ENCODE data around the gene CACNG8.
"Not testable (repeated sequence)": the region's sequence is repeated elsewhere in the genome, so short reads cannot be mapped to it uniquely, and the experiment has no call there.

CACNG8 gene

GRCh38 chr19:53962887-53963431, at the start of gene CACNG8:
Gene CACNG8 (plus strand): TSS chr19:53962937.
- DNase-seq = no peak

- DNase-seq = no peak
These were observed 47.7 kb upstream of the CACNG8 start for GRCh38 chr19:53915000-53915399.

- no peak for DNase-seq
These were observed 46.7 kb upstream of the CACNG8 start for GRCh38 chr19:53916004-53916403.

GRCh38 chr19:53917356-53917755, 45.4 kb upstream of the CACNG8 start:
- no peak for DNase-seq

GRCh38 chr19:53927739-53928138, 35.0 kb upstream of the CACNG8 start:
- DNase-seq = no peak

GRCh38 chr19:53936029-53936428, 26.7 kb upstream of the CACNG8 start:
- DNase-seq = no peak

- DNase-seq = no peak
These were observed 20.5 kb upstream of the CACNG8 start for GRCh38 chr19:53942001-53942786.

GRCh38 chr19:53944416-53944815, 18.3 kb upstream of the CACNG8 start:
- DNase-seq = no peak

GRCh38 chr19:53944933-53945332, 17.8 kb upstream of the CACNG8 start:
- no peak for DNase-seq

GRCh38 chr19:53945441-53945840, 17.3 kb upstream of the CACNG8 start:
- DNase-seq = no peak

- no peak for DNase-seq
These were observed 16.7 kb upstream of the CACNG8 start for GRCh38 chr19:53945998-53946397.

GRCh38 chr19:53947624-53948023, 15.1 kb upstream of the CACNG8 start:
- DNase-seq = no peak

GRCh38 chr19:53948611-53949010, 14.1 kb upstream of the CACNG8 start:
- not testable (repeated sequence) for DNase-seq

- DNase-seq = no peak
These were observed 11.3 kb upstream of the CACNG8 start for GRCh38 chr19:53951436-53951835.

GRCh38 chr19:53951947-53952346, 10.8 kb upstream of the CACNG8 start:
- no peak for DNase-seq

GRCh38 chr19:53953383-53953782, 9.4 kb upstream of the CACNG8 start:
- no peak for DNase-seq

- DNase-seq = no peak
These were observed 5.1 kb upstream of the CACNG8 start for GRCh38 chr19:53957448-53958167.

GRCh38 chr19:53958168-53958571, 4.6 kb upstream of the CACNG8 start:
- DNase-seq = no peak

- no peak for DNase-seq
These were observed 3.6 kb upstream of the CACNG8 start for GRCh38 chr19:53958823-53959757.

- DNase-seq = no peak
These were observed 2.5 kb upstream of the CACNG8 start for GRCh38 chr19:53960187-53960586.

- no peak for DNase-seq
These were observed 1.9 kb upstream of the CACNG8 start for GRCh38 chr19:53960886-53961285.

GRCh38 chr19:53961523-53962356, 997 bp upstream of the CACNG8 start:
- DNase-seq = no peak

Data from NK-92 treated with Interleukin-12 subunit alpha and Interleukin-12 subunit beta, amount 100 ng/mL, for 24 hours (cell line).